OCI-LY1 (cell line): ENCODE results near the gene RAD51D.

ENCODE experiments used
- H2AFZ ChIP-seq: fragments of 200-600 bp; sonication (generic), shearing (Covaris generic); 2 replicates; pipeline ENCODE4 v1.6.0; 2014; ENCODE audit warnings: antibody characterized with exemption, mild to moderate bottlenecking, low read length
- H3F3A ChIP-seq: fragments of 200-600 bp; sonication (generic), shearing (Covaris generic); 2 replicates; pipeline ENCODE4 v1.6.0; 2014; ENCODE audit warnings: mild to moderate bottlenecking, antibody characterized with exemption, low read length, moderate library complexity; ENCODE audit not compliant: insufficient read depth
- H3K27ac ChIP-seq: fragments of 200-600 bp; sonication (generic); 2 replicates; pipeline ENCODE4 v1.5.1; 2014; ENCODE audit warnings: low read length, mixed run types, mild to moderate bottlenecking, low read depth; ENCODE audit not compliant: poor library complexity, severe bottlenecking
- H3K27me3 ChIP-seq: fragments of 200-600 bp; sonication (generic); 2 replicates; pipeline ENCODE4 v1.6.0; 2014; ENCODE audit warnings: antibody characterized with exemption, mild to moderate bottlenecking, low read length, moderate library complexity; ENCODE audit not compliant: insufficient read depth
- H3K36me3 ChIP-seq: fragments of 200-600 bp; sonication (generic); 2 replicates; pipeline ENCODE4 v1.6.1; 2014; ENCODE audit warnings: mild to moderate bottlenecking, antibody characterized with exemption, low read length, moderate library complexity, mixed read lengths; ENCODE audit not compliant: insufficient read depth
- H3K4me1 ChIP-seq: fragments of 200-600 bp; sonication (generic); 2 replicates; pipeline ENCODE4 v1.5.1; 2014; ENCODE audit warnings: mild to moderate bottlenecking, low read length, moderate library complexity; ENCODE audit not compliant: insufficient read depth, severe bottlenecking
- H3K4me2 ChIP-seq: fragments of 200-600 bp; sonication (generic), shearing (Covaris generic); 2 replicates; pipeline ENCODE4 v1.6.1; 2014; ENCODE audit warnings: low read length
- H3K4me3 ChIP-seq: fragments of 200-600 bp; sonication (generic); 2 replicates; pipeline ENCODE4 v1.5.1; 2014; ENCODE audit warnings: low read length, low read depth, mild to moderate bottlenecking, mixed read lengths; ENCODE audit not compliant: poor library complexity, severe bottlenecking
- H3K79me2 ChIP-seq: fragments of 200-600 bp; shearing (Covaris generic); 2 replicates; pipeline ENCODE4 v1.6.1; 2016; ENCODE audit warnings: mixed run types, low read length, mixed read lengths; ENCODE audit not compliant: insufficient read depth
- H3K9ac ChIP-seq: fragments of 200-600 bp; sonication (generic), shearing (Covaris generic); 2 replicates; pipeline ENCODE4 v1.6.1; 2014; ENCODE audit warnings: mild to moderate bottlenecking, low read length, mixed read lengths
- H3K9me2 ChIP-seq: fragments of 200-600 bp; sonication (generic), shearing (Covaris generic); 2 replicates; pipeline ENCODE4 v1.6.1; 2014; ENCODE audit warnings: low read depth, mild to moderate bottlenecking, low read length, mixed read lengths
- H3K9me3 ChIP-seq: fragments of 200-600 bp; shearing (Covaris generic); 2 replicates; pipeline ENCODE4 v1.6.1; 2014; ENCODE audit warnings: low read length, mixed read lengths
- H4K20me1 ChIP-seq: fragments of 200-600 bp; sonication (generic), shearing (Covaris generic); 2 replicates; pipeline ENCODE4 v1.6.0; 2016; ENCODE audit warnings: mild to moderate bottlenecking, low read length; ENCODE audit not compliant: insufficient read depth
- CTCF ChIP-seq: fragments of 200-600 bp; sonication (generic), shearing (Covaris generic); IDR thresholded peaks from 2 replicates; pipeline ENCODE4 v1.5.1; 2017; ENCODE audit warnings: mild to moderate bottlenecking, antibody characterized with exemption, low read length, moderate library complexity, mixed read lengths
- EZH2 ChIP-seq: fragments of 200-600 bp; sonication (generic), shearing (Covaris generic); IDR thresholded peaks from 2 replicates; pipeline ENCODE4 v1.8.0; 2017; ENCODE audit warnings: borderline replicate concordance, mixed run types, mild to moderate bottlenecking, antibody characterized with exemption, low read length, moderate library complexity, mixed read lengths

Gene RAD51D

DNA sequence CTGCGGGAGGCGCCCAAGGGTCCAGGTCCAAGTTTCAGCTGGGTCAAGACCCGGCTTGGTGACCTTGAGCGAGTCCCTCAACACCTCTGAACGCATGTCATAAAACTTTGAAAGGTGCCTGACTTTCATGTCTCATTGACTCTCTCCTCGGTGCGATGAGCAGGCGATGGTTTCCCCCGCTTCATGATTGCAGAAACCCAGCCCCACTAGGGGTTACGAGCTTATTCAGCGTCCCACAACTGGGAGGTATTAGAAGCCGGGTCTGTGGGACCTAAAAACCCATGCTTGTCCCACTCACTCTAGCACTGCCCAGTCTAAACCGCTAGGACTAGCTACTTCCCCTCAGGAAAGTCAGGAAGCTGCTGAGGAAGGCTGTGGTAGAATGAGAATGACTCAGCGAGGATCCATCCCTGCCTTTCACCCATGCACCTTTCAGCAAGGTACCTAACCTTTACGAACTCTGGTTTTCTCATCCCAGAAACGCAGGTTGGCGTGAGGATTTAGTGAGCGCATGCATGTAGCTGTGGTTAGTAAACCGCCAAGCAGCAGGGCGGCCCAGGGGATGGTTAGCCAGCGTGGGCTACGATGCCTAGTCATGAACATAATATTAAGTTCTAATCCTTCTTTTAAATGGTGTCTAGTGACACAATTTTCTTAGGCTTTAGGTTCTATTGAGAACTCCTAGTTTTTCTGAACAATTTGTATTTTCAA is 29.9 kb downstream of the RAD51D start:
- H3K4me2 ChIP-seq = peak overlapping the region; percentile 73
- H3K36me3 ChIP-seq = no peaks in the 10 kb centered on the region; the same call in 1 of the 2 replicates
- TF ChIP-seq CTCF (no peak), EZH2 (no peak)
- H2AFZ ChIP-seq = no peak overlapping the region; the same call in 1 of the 2 replicates
- H3K79me2 ChIP-seq = no peaks in the 10 kb centered on the region
- H3K9me3 ChIP-seq = no peaks in the 10 kb centered on the region
- peaks cover 20% of the 10 kb centered on the region for H3K4me1 ChIP-seq
- H3K9ac ChIP-seq = peak overlapping the region; percentile 55
- no peaks in the 10 kb centered on the region for H3K27me3 ChIP-seq
- H4K20me1 ChIP-seq = no peaks in the 10 kb centered on the region
- H3K4me3 ChIP-seq = peak overlapping the region; percentile 56
- no peaks in the 10 kb centered on the region for H3K9me2 ChIP-seq
- no peaks in the 10 kb centered on the region for H3F3A ChIP-seq
- H3K27ac ChIP-seq = no peak overlapping the region

DNA sequence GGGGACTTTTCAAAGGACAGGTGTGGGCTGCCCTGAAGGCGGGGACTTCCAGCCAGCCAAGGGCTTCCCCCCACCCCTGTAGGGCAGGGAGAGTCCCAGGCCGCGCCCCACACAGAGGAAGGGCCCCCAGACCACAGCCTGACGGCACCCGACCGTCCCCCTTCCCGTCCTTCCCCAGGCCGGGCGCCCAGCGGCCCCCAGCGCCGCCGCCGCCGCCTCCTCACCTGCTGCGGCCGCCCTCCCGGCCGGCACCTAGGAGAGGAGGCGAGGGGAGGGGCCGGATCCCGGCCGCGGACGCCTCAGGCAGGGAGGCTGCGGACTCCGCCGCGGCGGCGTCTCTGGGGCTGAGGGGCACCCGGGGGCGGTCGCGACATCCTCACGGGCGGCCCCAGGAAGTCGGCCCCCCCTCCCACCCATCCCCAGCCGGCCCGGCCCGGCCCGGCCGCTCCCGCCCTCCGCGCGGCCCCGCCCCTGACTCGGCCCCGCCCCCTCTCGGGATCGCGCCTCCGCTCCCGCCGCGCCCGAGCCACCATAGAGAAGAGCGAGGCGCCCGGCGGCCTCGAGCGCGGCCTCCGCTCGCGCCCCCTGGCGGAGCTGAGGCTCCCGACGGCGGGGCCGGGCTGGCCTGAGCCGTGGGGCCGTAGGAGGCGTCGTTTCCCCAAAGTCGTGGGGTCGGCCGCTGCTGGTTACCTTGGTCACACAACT is 30.6 kb downstream of the RAD51D start:
- peak overlapping the region; percentile 90 for H3K9ac ChIP-seq
- no peaks in the 10 kb centered on the region for H3F3A ChIP-seq
- H3K27me3 ChIP-seq = no peaks in the 10 kb centered on the region
- no peaks in the 10 kb centered on the region for H3K79me2 ChIP-seq
- no peaks in the 10 kb centered on the region for H3K9me3 ChIP-seq
- H4K20me1 ChIP-seq = no peaks in the 10 kb centered on the region
- peaks cover 20% of the 10 kb centered on the region for H3K4me1 ChIP-seq
- H3K4me3 ChIP-seq = peak overlapping the region; percentile 91
- H3K27ac ChIP-seq = no peak overlapping the region
- H2AFZ ChIP-seq = peak overlapping the region; percentile 62
- no peaks in the 10 kb centered on the region for H3K9me2 ChIP-seq
- H3K4me2 ChIP-seq = peak overlapping the region; percentile 88
- H3K36me3 ChIP-seq = no peaks in the 10 kb centered on the region; the same call in 1 of the 2 replicates
- TF ChIP-seq EZH2 (no peak), CTCF (peak; percentile 70)

- H3K27ac ChIP-seq = no peak overlapping the region
- no peaks in the 10 kb centered on the region for H3K9me3 ChIP-seq
- peaks cover 20% of the 10 kb centered on the region for H3K4me1 ChIP-seq
- H3K9ac ChIP-seq = peak overlapping the region; percentile 90
- no peaks in the 10 kb centered on the region for H3K36me3 ChIP-seq
- peak overlapping the region; percentile 91 for H3K4me3 ChIP-seq
- no peaks in the 10 kb centered on the region for H3K79me2 ChIP-seq
- peak overlapping the region; percentile 62; the same call in 1 of the 2 replicates for H2AFZ ChIP-seq
- H3K27me3 ChIP-seq = no peaks in the 10 kb centered on the region
- H3K9me2 ChIP-seq = no peaks in the 10 kb centered on the region
- H3K4me2 ChIP-seq = peak overlapping the region; percentile 88
- no peaks in the 10 kb centered on the region for H4K20me1 ChIP-seq
- peak; percentile 25; the same call in 1 of the 2 replicates for TF ChIP-seq CTCF
- no peak for TF ChIP-seq EZH2
- no peaks in the 10 kb centered on the region for H3F3A ChIP-seq
These were observed 31.2 kb downstream of the RAD51D start for GRCh38 chr17:35088356-35088880.
